Measurements from ENCODE around the gene NOB1.
"Not testable (repeated sequence)": the region's sequence is repeated elsewhere in the genome, so short reads cannot be mapped to it uniquely, and the experiment has no call there.

The NOB1 gene

DNA sequence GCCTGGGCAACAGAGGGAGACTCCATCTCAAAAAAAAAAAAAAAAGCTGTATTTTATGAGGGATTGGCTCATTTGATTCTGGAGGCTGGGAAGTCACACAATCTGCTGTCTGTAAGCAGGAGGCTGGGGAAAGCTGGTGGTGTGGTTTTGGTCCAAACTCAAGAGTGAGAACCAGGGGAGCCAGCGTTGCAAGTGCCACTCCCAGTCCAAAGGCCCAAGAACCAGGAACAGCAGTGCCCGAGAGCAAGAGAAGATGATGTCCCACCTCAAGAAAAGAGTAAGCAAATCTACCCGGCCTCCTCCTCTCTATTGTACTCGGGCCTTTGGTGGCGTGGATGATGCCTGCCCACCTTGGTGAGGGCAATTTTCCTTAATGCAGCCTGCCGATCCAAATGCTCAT lies 22.6 kb downstream of the NOB1 start:
- no peak overlapping the region for H3K4me3 ChIP-seq (ENCODE audit: low read depth, low read length)
- in situ Hi-C loops (cut with HindIII; ENCODE audit: low sequenced_read_pairs): no loop called here
- no peak for DNase-seq (ENCODE audit: low read depth)
- TF ChIP-seq, protein P1, sequence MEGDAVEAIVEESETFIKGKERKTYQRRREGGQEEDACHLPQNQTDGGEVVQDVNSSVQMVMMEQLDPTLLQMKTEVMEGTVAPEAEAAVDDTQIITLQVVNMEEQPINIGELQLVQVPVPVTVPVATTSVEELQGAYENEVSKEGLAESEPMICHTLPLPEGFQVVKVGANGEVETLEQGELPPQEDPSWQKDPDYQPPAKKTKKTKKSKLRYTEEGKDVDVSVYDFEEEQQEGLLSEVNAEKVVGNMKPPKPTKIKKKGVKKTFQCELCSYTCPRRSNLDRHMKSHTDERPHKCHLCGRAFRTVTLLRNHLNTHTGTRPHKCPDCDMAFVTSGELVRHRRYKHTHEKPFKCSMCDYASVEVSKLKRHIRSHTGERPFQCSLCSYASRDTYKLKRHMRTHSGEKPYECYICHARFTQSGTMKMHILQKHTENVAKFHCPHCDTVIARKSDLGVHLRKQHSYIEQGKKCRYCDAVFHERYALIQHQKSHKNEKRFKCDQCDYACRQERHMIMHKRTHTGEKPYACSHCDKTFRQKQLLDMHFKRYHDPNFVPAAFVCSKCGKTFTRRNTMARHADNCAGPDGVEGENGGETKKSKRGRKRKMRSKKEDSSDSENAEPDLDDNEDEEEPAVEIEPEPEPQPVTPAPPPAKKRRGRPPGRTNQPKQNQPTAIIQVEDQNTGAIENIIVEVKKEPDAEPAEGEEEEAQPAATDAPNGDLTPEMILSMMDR (IDR thresholded peaks at IDR 0.05; ENCODE audit: low read depth, low read length, missing control alignments): no peak

DNA sequence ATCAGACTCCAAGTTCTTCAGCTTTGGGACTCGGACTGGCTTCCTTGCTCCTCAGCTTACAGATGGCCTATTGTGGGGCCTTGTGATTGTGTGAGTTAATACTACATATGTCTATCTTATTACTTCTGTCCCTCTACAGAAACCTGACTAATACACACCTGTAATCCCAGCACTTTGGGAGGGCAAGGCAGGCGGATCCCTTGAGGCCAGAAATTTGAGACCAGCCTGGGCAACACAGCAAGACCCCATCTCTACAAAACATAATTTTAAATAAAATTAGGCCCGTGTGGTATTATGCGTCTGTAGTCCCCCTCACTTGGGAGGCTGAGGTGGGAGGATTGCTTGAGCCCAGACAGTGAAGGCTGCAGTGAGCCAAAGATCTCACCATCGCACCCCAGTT lies 23.4 kb downstream of the NOB1 start:
- H3K4me3 ChIP-seq (ENCODE audit: low read depth, low read length); in situ Hi-C loops (cut with HindIII; ENCODE audit: low sequenced_read_pairs); DNase-seq (ENCODE audit: low read depth): not testable (repeated sequence)

DNA sequence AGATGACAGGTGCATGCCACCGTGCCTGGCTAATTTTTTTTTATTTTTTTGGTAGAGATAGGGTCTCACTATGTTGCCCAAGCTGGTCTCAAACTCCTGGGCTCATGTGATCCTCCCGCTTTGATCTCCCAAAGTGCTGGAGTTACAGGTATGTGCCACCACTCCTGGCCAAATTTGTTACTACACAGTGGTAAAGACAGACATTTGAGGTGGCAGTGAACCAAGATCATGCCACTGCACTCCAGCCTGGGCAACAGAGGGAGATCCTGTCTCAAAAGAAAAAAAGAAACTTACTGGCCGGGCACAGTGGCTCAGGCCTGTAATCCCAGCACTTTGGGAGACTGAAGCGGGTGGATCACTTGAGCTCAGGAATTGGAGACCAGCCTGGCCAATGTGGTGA lies 25.7 kb downstream of the NOB1 start:
- H3K4me3 ChIP-seq (ENCODE audit: low read depth, low read length); DNase-seq (ENCODE audit: low read depth); in situ Hi-C loops (cut with HindIII; ENCODE audit: low sequenced_read_pairs): not testable (repeated sequence)

DNA sequence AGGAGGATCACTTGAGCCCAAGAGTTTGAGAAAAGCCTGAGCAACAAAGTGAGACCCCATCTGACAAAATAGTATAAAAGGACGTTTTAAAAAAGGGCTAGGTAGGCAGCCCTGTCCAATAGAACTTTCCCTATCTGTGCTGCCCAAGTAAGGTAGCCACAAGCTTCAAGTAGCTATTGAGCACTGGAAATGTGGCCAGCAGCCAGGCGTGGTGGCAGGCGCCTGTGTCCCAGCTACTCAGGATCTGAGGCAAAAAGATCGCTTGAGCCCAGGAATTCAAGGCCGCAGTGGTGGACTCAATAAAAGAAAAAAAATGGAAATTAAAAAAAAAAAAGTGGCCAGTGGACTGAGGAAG lies 26.8 kb downstream of the NOB1 start:
- DNase-seq (ENCODE audit: low read depth): no peak
- no peak overlapping the region for H3K4me3 ChIP-seq (ENCODE audit: low read depth, low read length)
- TF ChIP-seq, protein P1 (IDR thresholded peaks at IDR 0.05; ENCODE audit: low read depth, low read length, missing control alignments): no peak
- in situ Hi-C loops (cut with HindIII; ENCODE audit: low sequenced_read_pairs): no loop called here

DNA sequence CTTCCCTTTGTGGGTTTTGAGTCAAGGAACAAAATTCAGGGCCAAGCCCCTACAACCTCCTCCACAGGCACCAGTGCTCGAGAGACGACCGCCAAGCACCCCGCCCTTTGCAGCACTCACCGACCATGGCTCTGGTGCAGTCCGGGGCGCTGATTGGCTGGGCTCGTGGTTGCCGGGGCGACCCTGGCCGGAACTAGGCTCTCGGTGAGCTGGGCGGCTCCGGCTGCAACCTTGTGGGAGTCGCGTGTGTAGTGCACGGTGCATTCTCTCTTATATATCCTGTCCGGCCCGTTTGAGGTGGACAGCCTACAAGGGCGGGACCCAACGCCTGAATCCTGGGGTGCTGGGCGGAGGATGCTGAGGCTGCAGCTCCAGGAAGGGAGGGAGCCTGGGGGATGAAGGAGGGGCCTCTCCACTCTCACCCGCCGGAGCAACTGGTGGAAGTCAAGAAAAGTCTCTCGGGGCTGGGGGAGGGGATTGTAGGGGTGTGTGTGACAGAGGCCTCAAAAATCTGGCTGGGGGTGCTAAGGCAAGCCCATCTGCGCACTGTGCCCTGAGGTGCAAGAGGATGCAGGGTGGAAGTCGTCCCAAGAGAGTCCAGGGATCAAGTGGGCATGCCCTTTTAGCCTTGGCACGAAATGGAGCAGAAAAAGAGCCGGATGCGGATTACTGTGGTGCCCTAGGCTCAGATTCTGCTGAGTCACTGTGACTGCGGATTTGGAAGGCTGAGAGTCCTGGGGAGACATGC lies 28.2 kb downstream of the NOB1 start, which contains the start of gene NQO1:
Gene NQO1 (minus strand): TSS at position 248 of the 748 bp plus-strand sequence. CDS start 121 bp downstream, at position 127.
- DNase-seq (ENCODE audit: low read depth): peak; percentile 91

DNA sequence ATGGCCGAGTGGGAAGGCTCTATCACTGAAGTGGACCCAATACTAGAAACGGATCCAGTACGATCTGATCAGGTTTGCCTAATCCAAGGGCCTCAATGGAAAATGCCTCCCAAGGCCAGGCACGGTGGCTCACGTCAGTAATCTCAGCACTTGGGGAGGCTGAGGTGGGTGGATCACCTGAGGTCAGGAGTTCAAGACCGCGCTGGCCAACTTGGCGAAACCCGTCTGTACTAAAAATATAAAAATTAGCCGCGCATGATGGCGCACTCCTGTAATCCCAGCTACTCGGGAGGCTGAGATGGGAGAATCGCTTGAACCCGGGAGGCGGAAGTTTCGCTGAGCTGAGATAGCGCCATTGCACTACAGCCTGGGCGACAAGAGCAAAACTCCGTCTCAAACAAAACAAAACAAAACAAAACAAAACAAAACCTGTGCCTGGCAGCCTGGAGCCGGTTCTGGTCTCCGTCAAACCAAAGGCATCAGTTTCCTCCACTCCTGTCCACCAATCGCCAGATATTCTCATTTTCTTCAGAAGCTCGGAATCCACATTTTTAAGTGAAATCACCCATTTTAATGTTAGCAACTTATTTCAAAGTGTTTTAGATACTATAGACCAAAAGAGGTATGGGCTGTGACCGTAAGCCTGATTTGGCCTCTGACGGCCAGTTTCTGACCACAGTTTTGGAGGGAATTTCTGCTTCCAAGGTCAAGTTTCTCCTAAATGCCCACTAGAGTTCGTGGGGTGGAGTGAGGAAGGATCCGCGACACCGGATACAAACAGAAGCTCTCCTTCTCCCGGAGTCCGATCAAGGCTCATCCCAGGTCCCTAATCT lies 29.0 kb downstream of the NOB1 start:
- H3K4me3 ChIP-seq (ENCODE audit: low read depth, low read length): peak overlapping the region; percentile 68
- TF ChIP-seq, protein P1 (IDR thresholded peaks at IDR 0.05; ENCODE audit: low read depth, low read length, missing control alignments): no peak
- in situ Hi-C loops (cut with HindIII; ENCODE audit: low sequenced_read_pairs): no loop called here
- no peak for DNase-seq (ENCODE audit: low read depth)

More for the DNA sequence above, 28.2 kb downstream of the NOB1 start, which contains the start of gene NQO1:
- H3K4me3 ChIP-seq (ENCODE audit: low read depth, low read length): peak within 1 kb of the TSS; percentile 68
- in situ Hi-C loops (cut with HindIII; ENCODE audit: low sequenced_read_pairs): no loop called here
- TF ChIP-seq, protein P1 (IDR thresholded peaks at IDR 0.05; ENCODE audit: low read depth, low read length, missing control alignments): no peak

DNA sequence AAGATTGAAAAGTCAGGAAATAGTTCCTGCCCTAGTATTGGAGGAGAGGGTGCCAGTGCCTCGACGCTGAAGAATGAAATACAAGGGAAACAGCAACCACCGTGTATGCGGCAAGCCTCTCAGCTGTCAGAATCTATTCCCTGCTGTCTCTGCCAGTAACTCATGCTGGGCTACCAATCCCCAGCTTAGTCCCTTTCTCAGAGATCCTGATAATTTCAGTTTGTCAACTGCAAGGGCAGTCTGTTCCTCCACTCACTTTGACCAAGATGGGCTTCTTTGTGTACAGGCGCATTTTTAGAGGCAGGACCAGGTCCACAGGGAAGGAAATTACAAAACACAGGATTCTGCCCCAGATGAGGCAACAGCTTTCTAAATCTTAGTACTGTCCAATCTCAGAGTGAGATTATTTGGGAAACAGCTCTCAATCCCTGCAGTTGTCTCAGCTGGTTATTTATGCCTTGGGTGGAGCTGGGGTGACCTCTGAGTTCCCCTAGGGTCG lies 29.7 kb downstream of the NOB1 start:
- no peak for DNase-seq (ENCODE audit: low read depth)
- in situ Hi-C loops (cut with HindIII; ENCODE audit: low sequenced_read_pairs): no loop called here
- TF ChIP-seq, protein P1 (IDR thresholded peaks at IDR 0.05; ENCODE audit: low read depth, low read length, missing control alignments): no peak
- H3K4me3 ChIP-seq (ENCODE audit: low read depth, low read length): peak overlapping the region; percentile 68

Data from astrocyte of the cerebellum (primary cell).